HUES64 (cell line): ENCODE results near the gene LDLRAD4.

Source experiments
- H3K27ac ChIP-seq: 2 replicates; pipeline ENCODE4 v1.7.0; 2013; ENCODE audit warnings: low read depth, low read length, inconsistent platforms
- H3K27me3 ChIP-seq: 2 replicates; pipeline ENCODE4 v1.6.1; 2013; ENCODE audit warnings: mild to moderate bottlenecking, low read length; ENCODE audit not compliant: insufficient read depth
- H3K36me3 ChIP-seq: 2 replicates; pipeline ENCODE4 v1.6.1; 2013; ENCODE audit warnings: mild to moderate bottlenecking, low read length; ENCODE audit not compliant: insufficient read depth
- H3K4me1 ChIP-seq: 2 replicates; pipeline ENCODE4 v1.6.1; 2013; ENCODE audit warnings: mild to moderate bottlenecking, low read length, moderate library complexity; ENCODE audit not compliant: insufficient read depth
- H3K4me3 ChIP-seq: 2 replicates; pipeline ENCODE4 v1.5.1; 2013; ENCODE audit warnings: mild to moderate bottlenecking, low read length, moderate library complexity
- H3K9ac ChIP-seq: 2 replicates; pipeline ENCODE4 v1.6.1; 2013; ENCODE audit warnings: mild to moderate bottlenecking, low read depth, low read length
- H3K9me3 ChIP-seq: 2 replicates; pipeline ENCODE4 v1.6.1; 2013; ENCODE audit warnings: low read depth, low read length; ENCODE audit not compliant: insufficient read depth
- WGBS: fragments of 150-250, 120-280 bp; methylation state at CpG from one replicate; pipeline ENCODE4 v1.1.7; 2013; ENCODE audit warnings: missing lambda C conversion rate; 5-methylcytosine and 5-hydroxymethylcytosine counted together

Gene LDLRAD4

GRCh38 chr18:13318731-13319501 lies 100.4 kb downstream of the LDLRAD4 start:
- Histone ChIP-seq H3K4me1 (no peaks in the 10 kb centered on the region), H3K27me3 (no peaks in the 10 kb centered on the region), H3K9me3 (peaks cover 19% of the 10 kb centered on the region), H3K4me3 (no peak overlapping the region), H3K9ac (no peak overlapping the region), H3K27ac (no peak overlapping the region), H3K36me3 (no peaks in the 10 kb centered on the region)
- WGBS, result 84% methylated on average over 19 of the region's 19 CpGs

GRCh38 chr18:13319629-13320028 lies 101.1 kb downstream of the LDLRAD4 start:
- no peaks in the 10 kb centered on the region for H3K27me3 ChIP-seq
- H3K9ac ChIP-seq, result no peak overlapping the region
- H3K36me3 ChIP-seq, result no peaks in the 10 kb centered on the region
- peaks cover 19% of the 10 kb centered on the region for H3K9me3 ChIP-seq
- H3K4me3 ChIP-seq, result no peak overlapping the region
- 0 out of 2 replicates have a peak, but pooled peaks cover 3% of the 10 kb centered on the region for H3K4me1 ChIP-seq
- no peak overlapping the region for H3K27ac ChIP-seq
- WGBS, result 94% methylated on average over 4 of the region's 4 CpGs

- H3K27ac ChIP-seq, result no peak overlapping the region
- H3K4me1 ChIP-seq, result 0 out of 2 replicates have a peak, but pooled peaks cover 3% of the 10 kb centered on the region
- WGBS, result 93% methylated on average over 8 of the region's 8 CpGs
- H3K27me3 ChIP-seq, result no peaks in the 10 kb centered on the region
- H3K36me3 ChIP-seq, result no peaks in the 10 kb centered on the region
- no peak overlapping the region for H3K9ac ChIP-seq
- H3K9me3 ChIP-seq, result peaks cover 14% of the 10 kb centered on the region; the same call in 1 of the 2 replicates
- H3K4me3 ChIP-seq, result no peak overlapping the region
Observed at GRCh38 chr18:13320096-13320495, 101.5 kb downstream of the LDLRAD4 start.

GRCh38 chr18:13320891-13321425 lies 102.4 kb downstream of the LDLRAD4 start:
- Histone ChIP-seq H3K4me1 (0 out of 2 replicates have a peak, but pooled peaks cover 3% of the 10 kb centered on the region), H3K4me3 (no peak overlapping the region), H3K27me3 (no peaks in the 10 kb centered on the region), H3K27ac (no peak overlapping the region), H3K36me3 (no peaks in the 10 kb centered on the region), H3K9ac (no peak overlapping the region), H3K9me3 (peaks cover 9% of the 10 kb centered on the region; the same call in 1 of the 2 replicates)
- 80% methylated on average over 17 of the region's 17 CpGs for WGBS

- Histone ChIP-seq H3K9ac (no peak overlapping the region), H3K9me3 (no peaks in the 10 kb centered on the region), H3K27me3 (no peaks in the 10 kb centered on the region), H3K36me3 (no peaks in the 10 kb centered on the region), H3K27ac (no peak overlapping the region), H3K4me3 (no peak overlapping the region), H3K4me1 (0 out of 2 replicates have a peak, but pooled peaks cover 3% of the 10 kb centered on the region)
- no CpG with 5 or more reads among the region's 1 CpG for WGBS
Observed at GRCh38 chr18:13321923-13322322, 103.4 kb downstream of the LDLRAD4 start.

- H3K9ac ChIP-seq, result no peak overlapping the region
- H3K27me3 ChIP-seq, result no peaks in the 10 kb centered on the region
- H3K9me3 ChIP-seq, result no peaks in the 10 kb centered on the region; the same call in 1 of the 2 replicates
- no peak overlapping the region for H3K4me3 ChIP-seq
- H3K27ac ChIP-seq, result no peak overlapping the region
- 94% methylated on average over 7 of the region's 9 CpGs for WGBS
- 0 out of 2 replicates have a peak, but pooled peaks cover 3% of the 10 kb centered on the region for H3K4me1 ChIP-seq
- H3K36me3 ChIP-seq, result no peaks in the 10 kb centered on the region
Observed at GRCh38 chr18:13323186-13323585, 104.6 kb downstream of the LDLRAD4 start.

- 78% methylated on average over 8 of the region's 8 CpGs for WGBS
- no peak overlapping the region for H3K27ac ChIP-seq
- H3K36me3 ChIP-seq, result no peaks in the 10 kb centered on the region
- H3K9me3 ChIP-seq, result no peaks in the 10 kb centered on the region; the same call in 1 of the 2 replicates
- H3K9ac ChIP-seq, result no peak overlapping the region
- 0 out of 2 replicates have a peak, but pooled peaks cover 3% of the 10 kb centered on the region for H3K4me1 ChIP-seq
- H3K27me3 ChIP-seq, result no peaks in the 10 kb centered on the region
- H3K4me3 ChIP-seq, result no peak overlapping the region
Observed at GRCh38 chr18:13324880-13325279, 106.3 kb downstream of the LDLRAD4 start.

GRCh38 chr18:13328213-13328612 lies 109.7 kb downstream of the LDLRAD4 start:
- Histone ChIP-seq H3K4me3 (no peak overlapping the region), H3K9ac (no peak overlapping the region), H3K27me3 (no peaks in the 10 kb centered on the region), H3K4me1 (0 out of 2 replicates have a peak, but pooled peaks cover 3% of the 10 kb centered on the region), H3K36me3 (no peaks in the 10 kb centered on the region), H3K27ac (no peak overlapping the region), H3K9me3 (no peaks in the 10 kb centered on the region; the same call in 1 of the 2 replicates)
- WGBS, result 96% methylated on average over 1 of the region's 1 CpG

- Histone ChIP-seq H3K9ac (no peak overlapping the region), H3K27me3 (no peaks in the 10 kb centered on the region), H3K4me1 (peaks cover under 1% of the 10 kb centered on the region; the same call in 1 of the 2 replicates), H3K4me3 (no peak overlapping the region), H3K9me3 (no peaks in the 10 kb centered on the region; the same call in 1 of the 2 replicates), H3K27ac (no peak overlapping the region), H3K36me3 (no peaks in the 10 kb centered on the region)
- 88% methylated on average over 1 of the region's 1 CpG for WGBS
Observed at GRCh38 chr18:13330996-13331395, 112.4 kb downstream of the LDLRAD4 start.

GRCh38 chr18:13331846-13332245 lies 113.3 kb downstream of the LDLRAD4 start:
- Histone ChIP-seq H3K9ac (no peak overlapping the region), H3K9me3 (no peaks in the 10 kb centered on the region; the same call in 1 of the 2 replicates), H3K36me3 (no peaks in the 10 kb centered on the region), H3K27ac (no peak overlapping the region), H3K27me3 (no peaks in the 10 kb centered on the region), H3K4me3 (no peak overlapping the region), H3K4me1 (peaks cover 2% of the 10 kb centered on the region; the same call in 1 of the 2 replicates)
- WGBS, result 91% methylated on average over 1 of the region's 3 CpGs

- no peaks in the 10 kb centered on the region; the same call in 1 of the 2 replicates for H3K9me3 ChIP-seq
- WGBS, result 77% methylated on average over 5 of the region's 5 CpGs
Observed at GRCh38 chr18:13332874-13333273, 114.3 kb downstream of the LDLRAD4 start.

More at GRCh38 chr18:13332874-13333273, 114.3 kb downstream of the LDLRAD4 start:
- H3K4me1 ChIP-seq, result peaks cover 2% of the 10 kb centered on the region; the same call in 1 of the 2 replicates
- H3K4me3 ChIP-seq, result no peak overlapping the region
- no peaks in the 10 kb centered on the region for H3K27me3 ChIP-seq
- H3K36me3 ChIP-seq, result no peaks in the 10 kb centered on the region
- no peak overlapping the region for H3K27ac ChIP-seq
- H3K9ac ChIP-seq, result no peak overlapping the region
